GM19395 (cell line): ENCODE data around the gene PIGU.
"Not testable (repeated sequence)": the region's sequence is repeated elsewhere in the genome, so short reads cannot be mapped to it uniquely, and the experiment has no call there.

ENCODE experiments used
- ATAC-seq: cut with Tn5 transposase; IDR thresholded peaks from one replicate; pipeline ENCODE4 v1.9.1; 2021; ENCODE audit warnings: mild to moderate bottlenecking, moderate library complexity; ENCODE audit not compliant: unreplicated experiment

The PIGU gene

GRCh38 chr20:34663213-34663943 lies 13.5 kb downstream of the PIGU start:
- no peak for ATAC-seq

GRCh38 chr20:34661811-34662210 lies 15.1 kb downstream of the PIGU start:
- not testable (repeated sequence) for ATAC-seq

GRCh38 chr20:34658654-34659053 lies 18.2 kb downstream of the PIGU start:
- not testable (repeated sequence) for ATAC-seq

GRCh38 chr20:34654207-34654744 lies 22.6 kb downstream of the PIGU start:
- ATAC-seq = no peak

GRCh38 chr20:34651200-34651599 lies 25.7 kb downstream of the PIGU start:
- ATAC-seq = no peak

GRCh38 chr20:34647737-34648136 lies 29.2 kb downstream of the PIGU start:
- ATAC-seq = no peak

- no peak for ATAC-seq
Observed at GRCh38 chr20:34644951-34645350, 31.9 kb downstream of the PIGU start.

- ATAC-seq = no peak
Observed at GRCh38 chr20:34644345-34644744, 32.5 kb downstream of the PIGU start.

- ATAC-seq = no peak
Observed at GRCh38 chr20:34643928-34644327, 33.0 kb downstream of the PIGU start.

GRCh38 chr20:34642009-34642408 lies 34.9 kb downstream of the PIGU start:
- no peak for ATAC-seq

GRCh38 chr20:34639755-34640222 lies 37.1 kb downstream of the PIGU start:
- ATAC-seq = no peak

GRCh38 chr20:34638532-34638931 lies 38.4 kb downstream of the PIGU start:
- no peak for ATAC-seq

GRCh38 chr20:34638039-34638292 lies 38.9 kb downstream of the PIGU start:
- no peak for ATAC-seq

GRCh38 chr20:34637245-34638038 lies 39.5 kb downstream of the PIGU start:
- ATAC-seq = no peak

GRCh38 chr20:34636648-34637047 lies 40.2 kb downstream of the PIGU start:
- ATAC-seq = no peak

- no peak for ATAC-seq
Observed at GRCh38 chr20:34634392-34634791, 42.5 kb downstream of the PIGU start.

GRCh38 chr20:34632870-34633452 lies 43.9 kb downstream of the PIGU start:
- ATAC-seq = no peak

- no peak for ATAC-seq
Observed at GRCh38 chr20:34629904-34630303, 47.0 kb downstream of the PIGU start.

GRCh38 chr20:34629342-34629741 lies 47.5 kb downstream of the PIGU start:
- no peak for ATAC-seq

- no peak for ATAC-seq
Observed at GRCh38 chr20:34628026-34628425, 48.9 kb downstream of the PIGU start.

GRCh38 chr20:34627458-34627857 lies 49.4 kb downstream of the PIGU start:
- ATAC-seq = no peak

GRCh38 chr20:34626992-34627391 lies 49.9 kb downstream of the PIGU start:
- no peak for ATAC-seq
